ENCODE data around the gene PLCB4. TPM values are rescaled to one million over a fixed set of nuclear protein-coding genes. Genes with fewer than 3 reads are reported as not detected.

The PLCB4 gene
- total and polyA plus RNA-seq, 2 experiments from 2014 or later, result 6.5 to 16.1 TPM

- TF ChIP-seq CTCF (conservative IDR thresholded peaks at IDR 0.05; ENCODE audit: low read depth in 2 of 2) (no peak), ZNF114 (CRISPR knock-in tag; IDR thresholded peaks at IDR 0.05) (no peak), POLR2AphosphoS5 (IDR thresholded peaks at IDR 0.05; ENCODE audit: low read depth) (no peak), EZH2 (IDR thresholded peaks at IDR 0.05; ENCODE audit: low read depth, unreplicated experiment) (no peak)
Measured at GRCh38 chr20:9236458-9236857, 167.6 kb downstream of the PLCB4 start (continued).

GRCh38 chr20:9241232-9241692, 172.4 kb downstream of the PLCB4 start:
- Histone ChIP-seq H3K36me3 (ENCODE audit: insufficient read depth) (no peaks in the 10 kb centered on the region; the same call in 1 of the 2 replicates), H3F3A (replicated peaks; ENCODE audit: low read depth) (no peaks in the 10 kb centered on the region), H3K27ac (ENCODE audit: low read depth) (no peak overlapping the region), H2AFZ (no peak overlapping the region), H3K27me3 (ENCODE audit: insufficient read depth) (no peaks in the 10 kb centered on the region), H3K4me3 (no peak overlapping the region), H3K4me2 (no peak overlapping the region), H3K4me1 (ENCODE audit: insufficient read depth) (no peaks in the 10 kb centered on the region), H3K9me2 (ENCODE audit: insufficient read depth) (peaks cover 7% of the 10 kb centered on the region; the same call in 1 of the 2 replicates), H3K79me2 (replicated peaks; ENCODE audit: insufficient read depth) (no peaks in the 10 kb centered on the region; the same call in 1 of the 2 replicates), H4K20me1 (replicated peaks; ENCODE audit: insufficient read depth) (0 out of 2 replicates have a peak, but pooled peaks cover 4% of the 10 kb centered on the region)
- Mint-ChIP-seq H3K4me3 (no peak overlapping the region), H3K36me3 (ENCODE audit: low read depth) (peaks cover 3% of the 10 kb centered on the region; the same call in 2 of the 3 replicates), H3K27ac (no peak overlapping the region), H3K4me1 (peaks cover 6% of the 10 kb centered on the region), H3K9me3 (no peaks in the 10 kb centered on the region; the same call in 1 of the 3 replicates), H3K27me3 (ENCODE audit: insufficient read depth, low read depth, poor library complexity) (peaks cover 3% of the 10 kb centered on the region)
- ATAC-seq (no peak), DNase-seq (ENCODE audit: low spot score) (no peak)
- TF ChIP-seq POLR2AphosphoS5 (IDR thresholded peaks at IDR 0.05; ENCODE audit: low read depth) (no peak), CREB1 (CRISPR knock-in tag; IDR thresholded peaks at IDR 0.05; ENCODE audit: low read depth) (no peak), ZNF331 (CRISPR knock-in tag; IDR thresholded peaks at IDR 0.05; ENCODE audit: low read depth) (no peak), REST (IDR thresholded peaks at IDR 0.05; ENCODE audit: unreplicated experiment) (no peak), EZH2 (IDR thresholded peaks at IDR 0.05; ENCODE audit: low read depth, unreplicated experiment) (no peak), JUNB (IDR thresholded peaks at IDR 0.05; ENCODE audit: unreplicated experiment) (no peak), ZNF462 (CRISPR knock-in tag; IDR thresholded peaks at IDR 0.05) (no peak), NANOG (IDR thresholded peaks at IDR 0.05; ENCODE audit: borderline replicate concordance) (no peak), EZH2phosphoT487 (IDR thresholded peaks at IDR 0.05; ENCODE audit: unreplicated experiment) (no peak), STAT1 (IDR thresholded peaks at IDR 0.05; ENCODE audit: unreplicated experiment) (no peak)

Measured in GM23338 (cell line).